ENCODE measurements around the gene KCTD5. TPM values are rescaled to one million over a fixed set of nuclear protein-coding genes. Genes with fewer than 3 reads are reported as not detected.
A peak's percentile ranks its signal among the peaks of the same experiment; 100 is the strongest.
"Not testable (repeated sequence)": the region's sequence is repeated elsewhere in the genome, so short reads cannot be mapped to it uniquely, and the experiment has no call there.

Gene KCTD5
- total RNA-seq, 1 donor, result 25.0 TPM

DNA sequence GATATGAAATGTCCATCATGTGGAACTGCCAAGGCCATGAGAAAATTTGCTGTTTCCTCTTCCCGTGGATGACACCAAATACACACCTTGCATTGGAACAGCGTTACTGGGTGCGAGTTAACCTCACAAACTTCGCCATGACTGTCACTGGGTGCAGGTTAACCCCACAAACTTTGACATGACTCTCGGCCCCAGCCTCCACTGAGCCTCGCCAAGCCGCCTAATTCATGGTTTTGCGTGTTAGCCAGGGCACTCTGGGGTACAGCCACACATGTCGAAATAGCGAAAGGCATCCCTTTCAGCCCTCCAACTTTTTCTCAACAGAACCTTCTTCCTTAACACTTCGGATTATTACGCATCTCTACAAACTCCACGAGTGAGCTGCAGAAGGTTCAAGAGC is 10.6 kb upstream of the KCTD5 start:
- no peak for DNase-seq (ENCODE audit: low read depth)
- TF ChIP-seq, protein P1, sequence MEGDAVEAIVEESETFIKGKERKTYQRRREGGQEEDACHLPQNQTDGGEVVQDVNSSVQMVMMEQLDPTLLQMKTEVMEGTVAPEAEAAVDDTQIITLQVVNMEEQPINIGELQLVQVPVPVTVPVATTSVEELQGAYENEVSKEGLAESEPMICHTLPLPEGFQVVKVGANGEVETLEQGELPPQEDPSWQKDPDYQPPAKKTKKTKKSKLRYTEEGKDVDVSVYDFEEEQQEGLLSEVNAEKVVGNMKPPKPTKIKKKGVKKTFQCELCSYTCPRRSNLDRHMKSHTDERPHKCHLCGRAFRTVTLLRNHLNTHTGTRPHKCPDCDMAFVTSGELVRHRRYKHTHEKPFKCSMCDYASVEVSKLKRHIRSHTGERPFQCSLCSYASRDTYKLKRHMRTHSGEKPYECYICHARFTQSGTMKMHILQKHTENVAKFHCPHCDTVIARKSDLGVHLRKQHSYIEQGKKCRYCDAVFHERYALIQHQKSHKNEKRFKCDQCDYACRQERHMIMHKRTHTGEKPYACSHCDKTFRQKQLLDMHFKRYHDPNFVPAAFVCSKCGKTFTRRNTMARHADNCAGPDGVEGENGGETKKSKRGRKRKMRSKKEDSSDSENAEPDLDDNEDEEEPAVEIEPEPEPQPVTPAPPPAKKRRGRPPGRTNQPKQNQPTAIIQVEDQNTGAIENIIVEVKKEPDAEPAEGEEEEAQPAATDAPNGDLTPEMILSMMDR (IDR thresholded peaks at IDR 0.05; ENCODE audit: insufficient read depth, low read depth, low read length), result no peak
- H3K4me3 ChIP-seq (ENCODE audit: low read depth, low read length), result peak overlapping the region; percentile 63

DNA sequence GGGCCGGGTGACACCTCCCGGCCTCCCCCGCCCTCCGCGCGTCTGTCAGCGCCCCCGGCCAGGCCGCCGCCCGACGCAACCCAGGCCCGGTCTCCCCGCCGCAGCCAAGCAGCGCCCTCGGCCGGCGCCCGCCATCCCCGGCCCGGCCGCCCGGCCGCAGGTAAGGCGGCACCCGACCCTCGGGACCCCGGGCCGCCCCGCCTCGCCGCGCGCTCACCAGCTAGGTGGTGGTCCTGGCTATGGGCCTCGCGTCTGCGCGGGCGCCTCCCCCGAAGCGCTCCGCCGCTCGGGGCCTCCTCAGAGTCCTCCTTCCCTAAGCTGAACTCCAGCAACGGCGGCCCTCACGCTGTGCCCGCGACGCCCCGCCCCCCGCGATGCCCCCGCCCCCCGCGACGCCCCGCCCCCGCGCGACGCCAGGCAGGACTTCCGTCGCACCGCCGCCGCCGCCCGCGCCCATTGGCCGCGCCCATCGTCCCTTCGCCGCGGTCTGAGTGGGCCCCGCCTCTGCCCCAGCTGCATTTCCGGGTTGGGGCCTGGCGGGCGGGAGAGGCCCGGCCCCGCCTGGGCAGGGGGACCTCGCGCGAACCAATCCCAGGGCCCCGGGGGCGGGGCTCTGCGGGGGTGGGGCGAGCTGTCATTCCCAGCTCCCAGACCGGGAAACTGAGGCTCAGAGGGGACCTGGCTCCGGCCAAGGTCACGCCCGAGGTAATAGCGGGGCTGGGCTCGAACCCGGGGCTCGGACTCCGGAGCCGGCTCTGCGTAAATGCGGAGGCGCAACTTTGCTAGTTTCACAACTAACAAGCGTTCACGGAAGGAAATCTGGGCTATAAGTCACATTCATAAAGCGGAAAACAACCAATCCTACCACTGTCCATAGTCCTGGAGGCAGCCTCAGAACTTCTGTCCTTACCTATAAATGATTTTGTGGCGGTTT is 9.0 kb upstream of the KCTD5 start:
- peak overlapping the region; percentile 71 for H3K4me3 ChIP-seq (ENCODE audit: low read depth, low read length)
- peak; percentile 95 for DNase-seq (ENCODE audit: low read depth)
- TF ChIP-seq, protein P1 (IDR thresholded peaks at IDR 0.05; ENCODE audit: insufficient read depth, low read depth, low read length), result no peak

DNA sequence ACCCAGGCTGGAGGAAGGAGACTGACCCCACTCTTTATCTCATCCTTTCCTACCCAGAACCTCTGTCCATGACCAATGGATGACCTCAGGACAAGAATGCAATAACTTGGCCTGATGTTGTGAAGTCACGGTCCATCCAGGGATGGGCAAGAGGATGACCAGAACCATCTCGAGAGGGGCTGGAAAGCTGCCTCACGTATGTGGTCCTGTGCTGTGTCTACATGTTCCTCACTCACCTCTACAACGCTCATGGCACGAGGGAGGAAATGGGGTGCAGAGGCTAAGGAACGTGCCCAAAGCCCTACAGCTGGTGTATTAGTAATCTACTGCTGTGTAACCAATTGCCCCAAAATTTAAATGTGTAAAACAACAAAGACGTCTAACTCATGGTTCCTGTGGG is 7.3 kb upstream of the KCTD5 start:
- TF ChIP-seq, protein P1 (IDR thresholded peaks at IDR 0.05; ENCODE audit: insufficient read depth, low read depth, low read length), result no peak
- DNase-seq (ENCODE audit: low read depth), result no peak
- H3K4me3 ChIP-seq (ENCODE audit: low read depth, low read length), result no peak overlapping the region

DNA sequence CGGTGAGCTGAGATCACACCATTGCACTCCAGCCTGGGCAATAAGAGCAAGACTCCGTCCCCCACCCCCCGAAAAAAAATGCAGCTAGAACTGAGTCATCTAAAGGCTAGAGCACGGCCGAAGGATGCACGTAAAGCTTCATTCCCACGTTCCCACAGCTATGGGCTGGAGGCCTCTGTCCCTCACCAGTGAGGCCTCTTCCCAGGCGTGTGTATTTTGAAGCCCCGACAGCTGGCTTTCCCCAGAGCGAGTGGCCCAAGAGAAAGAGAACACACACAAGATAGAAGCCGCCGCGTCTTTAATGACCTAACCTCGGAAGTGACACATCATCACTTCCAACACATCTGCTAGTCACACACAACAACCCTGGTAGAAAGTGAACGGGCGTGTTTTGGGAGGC is 6.6 kb upstream of the KCTD5 start:
- peak; percentile 56 for DNase-seq (ENCODE audit: low read depth)
- no peak overlapping the region for H3K4me3 ChIP-seq (ENCODE audit: low read depth, low read length)
- TF ChIP-seq, protein P1 (IDR thresholded peaks at IDR 0.05; ENCODE audit: insufficient read depth, low read depth, low read length), result no peak

DNA sequence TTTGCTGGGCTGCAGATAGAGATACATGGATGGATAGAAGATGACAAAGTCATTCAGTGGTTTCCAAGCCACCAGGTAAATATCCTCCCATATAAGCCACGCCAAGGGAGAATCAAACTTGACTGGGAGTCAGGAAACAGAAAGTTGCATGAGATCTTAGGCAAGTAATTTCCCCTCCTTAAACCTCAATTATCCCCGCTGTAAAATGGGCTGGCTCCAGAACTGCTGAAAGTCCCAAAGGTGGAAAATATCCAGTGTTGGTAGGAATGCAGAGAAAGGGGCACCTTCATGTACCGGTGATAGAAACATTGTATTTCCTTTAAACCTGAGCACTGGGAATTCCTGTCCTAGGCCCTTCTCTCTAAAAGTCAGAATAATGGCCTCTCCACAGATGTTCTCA is 5.4 kb upstream of the KCTD5 start:
- DNase-seq (ENCODE audit: low read depth); H3K4me3 ChIP-seq (ENCODE audit: low read depth, low read length): not testable (repeated sequence)

DNA sequence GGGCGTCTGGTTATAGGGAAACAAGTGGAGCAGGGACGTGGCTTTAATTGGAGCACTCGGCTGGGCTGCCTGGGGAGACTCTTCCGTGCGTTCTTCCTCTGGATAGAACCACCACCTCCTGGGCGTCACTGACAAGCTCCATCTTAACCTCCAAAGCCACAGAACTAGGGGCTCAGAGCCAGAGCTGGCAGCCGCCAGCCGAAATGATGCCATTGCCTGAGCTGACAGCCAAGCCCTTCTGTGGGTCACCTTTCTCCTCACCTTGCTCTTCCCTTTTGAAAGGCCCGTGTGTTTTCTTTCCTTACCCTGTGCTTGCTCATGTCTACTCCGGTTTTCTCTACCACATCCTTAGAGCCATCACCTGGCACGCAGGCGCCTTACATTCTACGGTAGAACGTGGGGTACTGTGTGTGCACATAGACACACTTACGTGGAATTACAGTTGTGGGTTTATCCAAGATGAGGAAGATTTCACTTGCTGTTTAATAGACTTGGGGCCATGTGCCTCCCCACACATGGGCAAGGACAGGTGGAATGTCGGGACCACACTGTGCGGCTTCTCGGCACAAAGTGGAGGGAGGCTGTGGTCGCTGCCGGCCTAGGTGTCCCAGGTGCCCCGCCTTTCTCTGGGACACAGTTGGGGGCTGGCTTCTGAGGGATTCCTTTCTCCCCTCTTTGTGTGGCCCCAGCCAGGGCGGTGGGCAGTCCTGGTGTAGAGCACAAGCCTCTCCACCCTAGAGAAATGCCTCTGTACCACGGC is 3.9 kb upstream of the KCTD5 start:
- not testable (repeated sequence) for H3K4me3 ChIP-seq (ENCODE audit: low read depth, low read length); DNase-seq (ENCODE audit: low read depth)

DNA sequence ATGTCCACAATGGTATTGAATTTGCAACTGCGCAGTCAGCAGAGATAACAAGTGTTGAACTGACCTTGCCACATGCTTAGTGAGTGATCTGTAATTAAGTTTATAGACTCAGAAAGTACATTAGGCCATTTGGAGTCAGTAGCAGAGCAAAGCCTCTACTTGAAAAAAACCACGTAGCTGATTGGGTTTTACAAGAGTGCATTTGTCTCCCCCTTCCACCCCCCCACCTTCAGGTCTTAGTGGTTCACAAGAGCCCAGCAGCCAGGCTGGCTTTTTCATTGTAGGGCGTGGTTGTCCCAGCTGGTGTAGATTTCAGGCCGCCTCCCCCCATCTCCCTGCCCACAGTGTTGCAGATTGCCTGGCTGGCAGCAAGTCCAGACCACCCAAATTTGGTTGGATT is 2.4 kb upstream of the KCTD5 start:
- peak; percentile 42 for DNase-seq (ENCODE audit: low read depth)
- H3K4me3 ChIP-seq (ENCODE audit: low read depth, low read length), result not testable (repeated sequence)

DNA sequence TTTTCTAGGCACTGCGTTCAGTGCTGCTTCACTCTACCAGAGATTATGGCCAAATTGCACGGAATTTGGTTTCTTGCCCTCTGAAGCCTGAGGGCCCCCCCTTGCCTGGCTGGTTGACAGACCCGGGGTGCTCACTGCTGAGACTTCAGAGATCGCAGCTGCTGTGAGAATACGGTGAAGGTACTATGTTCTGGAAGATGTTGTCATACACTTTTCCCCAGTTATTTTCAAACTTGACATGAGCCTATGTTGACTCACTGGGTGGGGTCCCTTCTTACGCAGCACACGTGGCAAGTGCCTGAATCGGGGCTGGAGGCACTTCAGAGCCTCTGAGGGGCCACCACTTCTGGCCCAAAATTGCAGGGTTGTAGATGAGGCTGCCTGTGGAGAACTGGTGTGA is 2.0 kb upstream of the KCTD5 start:
- not testable (repeated sequence) for DNase-seq (ENCODE audit: low read depth); H3K4me3 ChIP-seq (ENCODE audit: low read depth, low read length)

DNA sequence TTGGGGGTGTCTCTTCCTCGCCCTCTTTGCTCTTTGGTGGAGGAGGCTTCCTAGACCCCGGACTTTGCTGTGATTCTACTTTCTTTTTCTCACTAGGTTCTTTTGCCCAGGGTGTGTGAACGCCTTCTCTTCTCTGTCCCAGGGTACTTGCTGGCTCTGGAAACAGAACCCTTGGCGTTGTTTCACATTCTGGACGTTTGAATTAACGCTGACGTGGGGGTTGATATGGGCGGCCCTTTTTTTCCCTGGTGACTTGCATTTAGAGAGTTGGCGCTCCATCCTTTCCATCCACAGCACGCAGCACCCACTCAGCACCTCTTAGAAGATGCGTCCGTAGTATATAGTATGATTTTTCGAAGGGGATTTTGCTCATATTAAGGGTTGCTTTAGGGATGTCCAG is 718 bp downstream of the KCTD5 start:
- peak overlapping the region; percentile 98 for H3K4me3 ChIP-seq (ENCODE audit: low read depth, low read length)
- peak; percentile 36 for DNase-seq (ENCODE audit: low read depth)

DNA sequence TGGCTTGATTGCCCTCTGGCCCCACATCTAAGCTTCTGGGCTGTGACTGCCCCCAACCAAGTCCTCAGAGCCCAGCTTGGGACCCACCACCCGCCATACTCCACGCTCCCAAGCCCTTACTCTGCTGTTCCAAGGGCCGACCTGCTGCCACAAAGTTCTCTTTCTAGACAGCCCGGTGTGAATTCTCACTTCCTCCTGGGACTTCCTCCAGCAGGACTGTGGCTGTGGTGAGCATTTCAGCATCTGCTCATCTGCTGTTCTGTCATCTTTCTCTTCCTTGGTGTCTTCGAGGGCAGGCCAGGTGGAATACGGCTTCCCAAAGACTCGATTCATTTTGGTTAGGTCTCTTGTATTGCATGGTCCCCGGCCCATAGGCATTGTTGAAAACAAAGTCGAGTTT is 3.8 kb downstream of the KCTD5 start:
- not testable (repeated sequence) for DNase-seq (ENCODE audit: low read depth); H3K4me3 ChIP-seq (ENCODE audit: low read depth, low read length)
